CD4-positive, alpha-beta T cell treated with Interleukin-2 at 100 ng/mL for 4 hours (primary cell): ENCODE data around the gene ATRN.
"Not testable (repeated sequence)": the region's sequence is repeated elsewhere in the genome, so short reads cannot be mapped to it uniquely, and the experiment has no call there.

Experiments
- DNase-seq: peaks from one replicate; pipeline ENCODE4 v3.0.0-alpha.2; 2020; ENCODE audit warnings: low spot score

Gene ATRN

GRCh38 chr20:3515379-3516170, 44.8 kb downstream of the ATRN start:
- DNase-seq = no peak

GRCh38 chr20:3521852-3522740, 51.3 kb downstream of the ATRN start:
- DNase-seq = no peak

DNA sequence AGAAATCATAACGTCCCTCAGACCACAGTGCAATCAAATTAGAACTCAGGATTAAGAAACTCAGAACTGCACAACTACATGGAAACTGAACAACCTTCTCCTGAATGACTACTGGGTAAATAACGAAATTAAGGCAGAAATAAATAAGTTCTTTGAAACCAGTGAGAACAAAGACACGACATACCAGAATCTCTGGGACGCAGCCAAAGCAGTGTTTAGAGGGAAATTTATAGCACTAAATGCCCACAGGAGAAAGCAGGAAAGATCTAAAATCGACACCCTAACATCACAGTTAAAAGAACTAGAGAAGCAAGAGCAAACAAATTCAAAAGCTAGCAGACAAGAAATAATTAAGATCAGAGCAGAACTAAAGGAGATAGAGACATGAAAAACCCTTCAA, 53.9 kb downstream of the ATRN start:
- DNase-seq = not testable (repeated sequence)

DNA sequence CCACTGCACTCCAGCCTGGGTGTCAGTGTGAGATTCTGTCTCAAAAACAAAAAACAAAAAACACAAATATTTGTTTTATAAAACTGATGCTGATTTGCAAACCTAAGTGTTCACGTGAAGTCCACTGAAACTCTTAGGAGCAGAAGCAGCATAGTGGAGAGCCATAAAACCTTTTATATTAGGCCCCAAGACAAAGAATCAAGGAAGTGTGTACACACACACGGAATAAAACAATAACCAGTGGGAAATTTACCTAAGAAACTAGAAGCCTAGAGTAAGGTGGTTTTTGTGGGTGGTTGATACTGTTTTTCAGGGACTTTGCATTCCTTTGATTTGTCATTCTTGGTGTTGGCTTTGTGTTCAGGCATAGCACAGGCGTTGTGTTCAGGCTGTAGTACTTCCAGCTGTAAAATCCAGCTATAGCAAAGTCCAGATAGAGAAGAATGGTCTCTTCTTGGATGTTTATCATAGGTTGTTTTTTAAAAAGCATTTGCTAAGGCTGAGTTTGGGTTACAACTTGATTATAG, 61.3 kb downstream of the ATRN start:
- DNase-seq = no peak

DNA sequence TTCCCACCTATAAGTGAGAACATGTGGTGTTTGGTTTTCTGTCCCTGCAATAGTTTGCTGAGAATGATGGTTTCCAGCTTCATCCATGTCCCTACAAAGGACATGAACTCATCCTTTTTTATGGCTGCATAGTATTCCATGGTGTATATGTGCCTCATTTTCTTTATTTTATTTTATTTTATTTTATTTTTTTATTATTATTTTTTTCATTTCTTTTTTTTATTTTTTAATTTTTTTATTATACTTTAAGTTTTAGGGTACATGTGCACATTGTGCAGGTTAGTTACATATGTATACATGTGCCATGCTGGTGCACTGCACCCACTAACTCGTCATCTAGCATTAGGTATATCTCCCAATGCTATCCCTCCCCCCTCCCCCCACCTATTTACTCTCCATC, 66.9 kb downstream of the ATRN start:
- DNase-seq = not testable (repeated sequence)

- no peak for DNase-seq
Observed at GRCh38 chr20:3539311-3540107, 68.7 kb downstream of the ATRN start.

DNA sequence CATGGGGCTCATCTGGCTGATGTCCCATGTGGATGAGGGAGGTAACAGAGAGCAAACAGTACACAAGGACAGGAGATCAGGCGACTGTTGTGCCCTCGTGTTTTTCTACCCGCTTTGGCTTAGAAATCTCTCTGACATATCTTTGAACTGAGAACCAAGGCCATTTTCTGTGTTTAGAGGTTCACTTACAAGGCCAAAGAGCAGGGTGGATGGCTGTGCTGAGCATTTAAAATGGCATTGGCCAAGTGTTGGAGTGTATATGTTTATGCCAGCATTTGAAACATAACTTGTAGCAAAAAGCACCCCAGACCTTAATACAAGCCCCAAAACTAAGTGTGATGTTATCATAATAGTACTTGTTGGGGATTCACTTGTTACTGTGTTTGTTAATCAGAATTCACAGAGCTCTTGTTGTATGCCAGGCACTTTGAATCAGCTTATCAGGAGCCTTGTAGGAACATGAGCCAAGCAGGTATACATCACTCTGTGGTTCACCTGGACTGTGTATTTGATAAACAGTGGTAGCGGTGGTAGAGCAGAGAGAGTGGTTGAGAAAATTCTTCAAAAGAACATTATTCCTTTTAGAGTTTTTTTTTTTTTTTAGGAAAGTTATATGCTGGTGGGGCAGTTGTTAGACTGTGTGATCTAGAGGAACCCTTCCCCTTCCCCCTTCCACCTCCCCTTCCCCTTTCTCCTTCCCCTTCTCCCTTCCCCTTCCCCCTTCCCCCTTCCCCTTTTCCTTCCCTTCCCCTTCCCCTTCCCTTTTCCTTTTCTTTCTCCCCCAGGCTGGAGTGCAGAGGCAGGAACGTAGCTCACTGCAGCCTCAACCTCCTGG, 71.3 kb downstream of the ATRN start:
- no peak for DNase-seq

DNA sequence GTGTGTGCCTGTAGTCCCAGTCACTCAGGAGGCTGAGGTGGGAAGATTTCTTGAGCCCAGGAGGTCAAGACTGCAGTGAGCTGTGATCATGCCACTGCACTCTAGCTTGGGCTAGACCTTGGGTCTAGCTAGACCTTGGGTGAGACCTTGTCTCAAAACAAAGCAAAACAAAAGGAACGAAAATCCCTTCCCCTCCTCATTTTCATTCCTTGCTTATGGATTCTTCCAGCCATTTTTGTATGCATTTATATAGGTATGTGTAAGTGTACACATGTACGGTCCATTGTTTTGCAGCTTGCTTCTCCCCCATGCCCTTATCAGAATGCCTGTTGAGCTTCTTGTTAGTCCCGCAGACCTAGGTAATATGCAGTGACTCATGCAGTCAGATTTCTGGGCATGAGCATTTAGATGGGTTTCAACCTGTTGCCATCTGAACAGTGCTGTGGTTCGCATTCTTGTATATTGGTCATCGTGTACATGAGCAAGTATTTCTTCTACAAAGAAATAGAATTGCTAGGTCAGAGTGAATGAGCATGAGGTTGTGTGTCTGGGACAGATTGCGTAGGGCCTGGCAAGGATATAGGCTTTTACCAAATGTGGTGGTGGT, 73.2 kb downstream of the ATRN start:
- DNase-seq = no peak

DNA sequence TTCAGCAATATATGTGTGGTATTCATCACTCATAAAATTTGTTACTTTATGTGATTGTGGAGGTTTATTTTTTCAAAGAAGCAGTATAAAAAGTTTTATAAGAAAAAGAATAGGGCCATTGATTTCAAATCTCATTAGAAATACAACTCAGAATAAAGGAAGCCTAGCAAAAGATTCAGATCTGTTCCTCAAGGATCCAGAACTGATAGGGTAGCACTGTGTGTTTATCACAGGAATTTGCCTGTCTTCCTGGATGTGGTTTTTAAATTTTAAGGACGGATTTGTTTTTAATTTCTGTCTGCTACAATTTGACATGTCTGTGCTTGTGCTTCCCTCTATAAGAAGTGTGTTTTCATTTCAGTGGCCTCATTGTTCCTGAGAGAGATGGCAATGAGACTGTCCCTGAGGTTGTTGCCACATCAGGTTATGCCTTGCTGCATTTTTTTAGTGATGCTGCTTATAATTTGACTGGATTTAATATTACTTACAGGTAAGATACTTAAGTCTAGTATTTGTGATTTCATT, 74.6 kb downstream of the ATRN start:
- no peak for DNase-seq

GRCh38 chr20:3547906-3548305, 77.1 kb downstream of the ATRN start:
- no peak for DNase-seq

- no peak for DNase-seq
Observed at GRCh38 chr20:3550837-3551236, 80.0 kb downstream of the ATRN start.

DNA sequence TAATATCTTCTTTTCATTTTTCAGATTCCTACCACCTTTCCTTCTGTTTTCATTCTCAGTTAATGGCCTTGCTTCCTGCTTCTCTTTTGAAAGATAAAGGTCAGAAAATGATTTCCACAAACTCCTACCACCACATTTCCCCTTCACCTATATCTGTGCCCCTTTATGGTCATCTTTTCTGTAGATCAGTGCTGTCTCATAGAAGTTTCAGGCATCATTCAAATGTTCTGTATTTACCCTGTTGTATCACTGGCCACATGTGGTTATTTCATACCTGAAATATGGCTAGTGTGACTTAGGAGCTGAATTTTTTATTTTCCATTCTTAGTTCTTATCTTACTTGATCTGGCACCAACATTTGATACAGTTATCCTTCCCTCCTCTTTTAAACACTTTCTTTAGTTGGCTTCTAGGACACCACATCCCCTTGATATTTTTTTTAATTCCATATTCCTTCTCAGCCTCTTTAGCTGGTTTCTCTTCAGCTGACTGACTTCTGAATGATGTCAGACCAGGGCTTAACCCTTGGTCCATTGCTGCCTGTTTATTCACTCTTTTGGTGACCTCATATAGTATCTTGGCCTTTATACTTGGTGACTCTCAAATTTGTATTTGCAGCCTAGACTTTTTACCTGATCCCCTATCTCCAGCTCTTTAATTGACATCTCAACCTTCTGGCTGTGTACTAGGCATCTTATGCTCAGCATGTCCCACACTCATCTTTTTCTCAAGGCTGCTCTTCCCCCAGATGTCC, 81.0 kb downstream of the ATRN start:
- no peak for DNase-seq

- DNase-seq = no peak
Observed at GRCh38 chr20:3553663-3554062, 82.8 kb downstream of the ATRN start.

DNA sequence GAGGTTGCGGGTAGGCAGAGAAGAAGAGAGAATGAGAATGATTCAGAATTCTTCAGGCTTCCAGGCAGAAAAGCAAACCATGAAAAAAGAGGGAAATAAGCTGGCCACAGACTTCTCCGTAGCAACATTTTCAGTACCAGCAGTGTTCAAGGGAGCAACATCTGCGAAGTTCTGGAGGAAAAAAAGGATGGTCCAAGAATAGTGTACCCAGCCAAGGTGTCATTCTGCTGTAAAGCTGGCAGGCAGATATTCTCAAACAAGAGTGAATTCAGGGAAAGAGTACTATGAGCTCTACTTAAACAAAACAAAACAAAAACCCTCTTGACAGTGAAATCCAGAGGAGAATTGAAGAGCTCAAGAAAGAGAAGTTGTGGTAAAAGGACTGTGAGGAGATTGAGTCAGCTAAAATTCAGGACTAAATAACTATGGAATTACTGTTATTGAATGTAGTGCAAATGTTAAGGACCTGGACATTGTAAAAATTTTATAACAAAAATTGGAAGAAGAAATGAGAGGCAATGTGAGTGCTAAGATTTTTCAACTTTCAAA, 86.5 kb downstream of the ATRN start:
- no peak for DNase-seq

DNA sequence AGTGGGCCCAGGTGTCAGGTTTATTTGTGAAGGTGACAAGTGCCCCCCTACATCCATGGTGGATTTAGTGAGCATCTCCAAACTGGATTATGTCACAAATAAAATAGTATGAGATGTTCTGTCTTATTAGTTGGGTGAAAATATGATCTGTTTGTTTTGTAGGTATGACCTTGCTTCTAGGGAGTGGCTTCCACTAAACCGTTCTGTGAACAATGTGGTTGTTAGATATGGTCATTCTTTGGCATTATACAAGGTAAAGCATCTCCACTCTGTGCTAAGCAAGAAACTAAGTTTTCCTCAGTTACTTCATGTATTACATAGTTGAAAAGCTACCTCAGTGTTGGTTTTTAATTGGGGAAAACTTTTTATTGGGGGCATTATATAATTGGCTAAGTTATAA, 88.4 kb downstream of the ATRN start:
- DNase-seq = no peak

- DNase-seq = no peak
Observed at GRCh38 chr20:3559637-3560036, 88.8 kb downstream of the ATRN start.

GRCh38 chr20:3560162-3560561, 89.3 kb downstream of the ATRN start:
- DNase-seq = no peak

GRCh38 chr20:3560578-3560977, 89.8 kb downstream of the ATRN start:
- no peak for DNase-seq

GRCh38 chr20:3563133-3563532, 92.3 kb downstream of the ATRN start:
- no peak for DNase-seq
